Measurements from ENCODE around the gene TXNL4A. TPM values are rescaled to one million over a fixed set of nuclear protein-coding genes. Genes with fewer than 3 reads are reported as not detected.

Gene TXNL4A
- total RNA-seq, 3 donors from 2014 or later, result 64.1 to 83.4 (median 76.7) TPM

DNA sequence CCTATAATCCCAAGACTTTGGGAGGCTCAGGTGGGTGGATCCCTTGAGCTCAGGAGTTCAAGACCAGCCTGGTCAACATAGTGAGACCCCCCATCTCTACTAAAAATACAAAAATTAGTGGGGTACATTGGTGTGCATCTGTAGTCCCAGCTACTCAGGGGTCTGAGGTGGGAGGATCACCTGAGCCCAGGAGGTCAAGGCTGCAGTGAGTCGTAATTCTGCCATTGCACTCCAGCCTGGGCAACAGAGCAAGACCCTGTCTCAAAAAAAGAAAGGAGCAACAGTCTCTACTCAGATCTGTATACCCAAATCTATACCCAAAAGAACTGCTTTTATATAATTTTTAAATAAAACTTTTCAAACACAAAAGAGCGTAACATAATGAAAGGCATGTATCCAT, 29.4 kb downstream of the TXNL4A start:
- no peak for ATAC-seq
- H3K4me1 ChIP-seq (ENCODE audit: low read depth), result peaks cover 49% of the 10 kb centered on the region
- intact Hi-C loops (cut with DNase I, micrococcal nuclease), result no loop called here

DNA sequence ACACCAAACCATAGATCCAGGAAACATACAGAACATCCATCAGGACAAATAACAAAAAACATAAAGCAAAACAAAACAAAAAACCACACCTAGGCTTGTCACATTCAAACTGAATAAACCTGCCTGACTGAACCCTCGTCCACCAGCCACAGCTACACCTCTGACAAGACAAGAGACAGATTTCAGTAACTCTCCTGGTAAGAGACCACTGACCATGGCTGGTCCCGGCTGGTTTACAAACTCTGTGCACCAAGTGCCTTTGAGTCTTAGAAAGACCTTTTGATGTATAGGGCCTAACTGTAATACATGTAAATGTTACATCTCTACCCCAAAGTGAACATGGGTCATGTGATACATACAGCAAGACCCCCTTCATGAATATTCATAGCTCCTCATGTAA, 32.1 kb downstream of the TXNL4A start:
- Histone ChIP-seq H3K36me3 (ENCODE audit: low read depth) (no peaks in the 10 kb centered on the region), H3K9me3 (no peaks in the 10 kb centered on the region), H3K4me3 (no peak overlapping the region), H3K4me1 (ENCODE audit: low read depth) (peaks cover 46% of the 10 kb centered on the region)
- TF ChIP-seq, protein P1, sequence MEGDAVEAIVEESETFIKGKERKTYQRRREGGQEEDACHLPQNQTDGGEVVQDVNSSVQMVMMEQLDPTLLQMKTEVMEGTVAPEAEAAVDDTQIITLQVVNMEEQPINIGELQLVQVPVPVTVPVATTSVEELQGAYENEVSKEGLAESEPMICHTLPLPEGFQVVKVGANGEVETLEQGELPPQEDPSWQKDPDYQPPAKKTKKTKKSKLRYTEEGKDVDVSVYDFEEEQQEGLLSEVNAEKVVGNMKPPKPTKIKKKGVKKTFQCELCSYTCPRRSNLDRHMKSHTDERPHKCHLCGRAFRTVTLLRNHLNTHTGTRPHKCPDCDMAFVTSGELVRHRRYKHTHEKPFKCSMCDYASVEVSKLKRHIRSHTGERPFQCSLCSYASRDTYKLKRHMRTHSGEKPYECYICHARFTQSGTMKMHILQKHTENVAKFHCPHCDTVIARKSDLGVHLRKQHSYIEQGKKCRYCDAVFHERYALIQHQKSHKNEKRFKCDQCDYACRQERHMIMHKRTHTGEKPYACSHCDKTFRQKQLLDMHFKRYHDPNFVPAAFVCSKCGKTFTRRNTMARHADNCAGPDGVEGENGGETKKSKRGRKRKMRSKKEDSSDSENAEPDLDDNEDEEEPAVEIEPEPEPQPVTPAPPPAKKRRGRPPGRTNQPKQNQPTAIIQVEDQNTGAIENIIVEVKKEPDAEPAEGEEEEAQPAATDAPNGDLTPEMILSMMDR (IDR thresholded peaks at IDR 0.05), result no peak
- peak in 1 of 3 donors; percentile 6 for DNase-seq
- no peak for ATAC-seq
- intact Hi-C loops (cut with DNase I, micrococcal nuclease), result no loop called here

More for the DNA sequence above, 29.4 kb downstream of the TXNL4A start:
- peak in 1 of 3 donors; percentile 10 for DNase-seq
- no peak overlapping the region for H3K4me3 ChIP-seq
- H3K9me3 ChIP-seq, result no peaks in the 10 kb centered on the region
- H3K36me3 ChIP-seq (ENCODE audit: low read depth), result no peaks in the 10 kb centered on the region
- TF ChIP-seq, protein P1 (IDR thresholded peaks at IDR 0.05), result no peak

DNA sequence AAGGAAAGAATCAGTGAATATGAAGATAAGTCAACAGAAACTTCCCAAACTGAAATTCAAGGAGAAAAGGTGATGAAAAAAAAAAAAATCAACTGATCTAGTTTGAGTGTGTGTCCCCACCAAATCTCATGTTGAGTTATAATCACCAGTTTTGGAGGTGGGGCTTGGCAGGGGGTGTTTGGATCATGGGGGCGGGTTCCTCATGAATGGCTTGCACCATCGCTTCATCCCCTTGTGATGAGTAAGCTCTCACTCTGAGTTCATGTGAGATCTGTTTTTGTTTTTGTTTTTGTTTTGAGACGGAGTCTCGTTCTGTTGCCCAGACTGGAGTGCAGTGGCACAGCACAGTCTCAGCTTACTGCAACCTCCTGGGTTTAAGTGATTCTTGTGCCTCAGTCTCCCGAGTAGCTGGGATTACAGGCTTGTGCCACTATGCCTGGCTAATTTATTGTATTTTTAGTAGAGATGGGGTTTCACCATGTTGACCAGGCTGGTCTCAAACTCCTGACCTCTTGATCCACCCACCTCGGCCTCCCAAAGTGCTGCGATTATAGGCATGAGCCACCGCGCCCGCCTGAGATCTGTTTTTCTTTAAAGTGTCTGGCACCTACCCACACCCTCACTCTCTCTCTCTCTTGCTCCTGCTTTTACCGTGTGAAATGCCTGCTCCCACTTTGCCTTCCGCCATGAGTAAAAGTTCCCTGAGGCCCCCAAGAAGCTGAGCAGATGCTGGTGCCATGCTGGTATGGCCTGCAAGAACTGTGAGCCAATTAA, 32.9 kb downstream of the TXNL4A start:
- intact Hi-C loops (cut with DNase I, micrococcal nuclease), result no loop called here
- H3K9me3 ChIP-seq, result no peaks in the 10 kb centered on the region
- TF ChIP-seq, protein P1 (IDR thresholded peaks at IDR 0.05), result no peak
- ATAC-seq (no peak), DNase-seq (peak in 2 of 3 donors; percentile 13 to 23)
- no peak overlapping the region for H3K4me3 ChIP-seq
- peaks cover 40% of the 10 kb centered on the region for H3K4me1 ChIP-seq (ENCODE audit: low read depth)
- H3K36me3 ChIP-seq (ENCODE audit: low read depth), result no peaks in the 10 kb centered on the region

DNA sequence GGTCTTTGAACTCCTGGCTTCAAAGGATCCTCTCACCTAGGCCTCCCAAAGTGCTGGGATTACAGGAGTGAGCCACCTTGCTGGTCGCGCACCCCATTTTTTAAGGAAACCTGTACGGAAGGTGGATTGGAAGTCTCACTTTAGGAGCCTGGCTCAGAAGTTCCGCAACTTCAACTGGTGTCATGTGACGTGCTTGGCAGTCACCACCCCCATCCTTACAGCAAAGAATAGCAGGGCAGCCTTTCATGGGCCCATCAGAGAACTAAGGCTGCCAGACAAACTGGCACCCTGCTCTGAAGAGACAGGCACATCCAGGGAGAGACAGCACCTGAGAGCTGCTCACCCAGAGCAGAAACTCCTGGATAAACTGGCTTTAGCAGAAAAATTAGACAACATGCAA, 33.6 kb downstream of the TXNL4A start:
- Histone ChIP-seq H3K9me3 (no peaks in the 10 kb centered on the region), H3K4me1 (ENCODE audit: low read depth) (peaks cover 42% of the 10 kb centered on the region), H3K4me3 (no peak overlapping the region), H3K36me3 (ENCODE audit: low read depth) (no peaks in the 10 kb centered on the region)
- TF ChIP-seq, protein P1 (IDR thresholded peaks at IDR 0.05), result no peak
- ATAC-seq, result no peak
- intact Hi-C loops (cut with DNase I, micrococcal nuclease), result no loop called here
- peak in 2 of 3 donors; percentile 38 to 49 for DNase-seq

DNA sequence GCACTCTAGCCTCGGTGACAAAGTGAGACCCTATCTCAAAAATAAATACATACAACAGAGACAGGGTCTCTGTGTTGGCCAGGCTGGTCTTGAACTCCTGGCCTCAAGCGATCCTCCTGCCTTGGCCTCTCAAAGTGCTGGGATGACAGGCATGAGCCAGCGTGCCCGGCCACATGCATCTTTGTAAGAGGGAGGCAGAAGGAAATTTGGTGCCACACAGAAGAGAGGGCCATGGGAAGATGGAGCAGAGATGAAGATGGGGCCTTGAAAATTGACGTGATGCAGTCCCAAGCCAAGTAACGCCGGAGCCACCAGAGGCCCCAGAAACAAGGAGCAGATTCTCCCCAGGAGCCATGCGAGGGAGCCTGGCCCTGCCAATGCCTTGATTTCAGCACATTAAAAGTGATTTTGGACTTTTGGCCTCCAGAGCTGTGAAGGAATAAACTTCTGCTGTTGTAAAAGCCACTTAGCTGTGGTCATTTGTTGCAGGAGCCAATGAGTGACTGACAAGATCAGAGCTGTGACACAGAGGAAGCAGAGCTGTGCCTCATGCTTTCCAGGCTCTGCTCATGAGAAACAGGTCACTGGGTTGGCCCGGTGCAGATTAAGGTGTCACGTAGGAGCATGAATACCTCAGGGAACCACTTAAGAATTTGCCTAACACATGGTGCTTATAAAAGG, 34.3 kb downstream of the TXNL4A start:
- TF ChIP-seq, protein P1 (IDR thresholded peaks at IDR 0.05), result no peak
- intact Hi-C loops (cut with DNase I, micrococcal nuclease), result no loop called here
- DNase-seq (peak; percentile 58 to 80 (median 73)), ATAC-seq (peak; percentile 69)
- H3K36me3 ChIP-seq (ENCODE audit: low read depth), result no peaks in the 10 kb centered on the region
- peaks cover 42% of the 10 kb centered on the region for H3K4me1 ChIP-seq (ENCODE audit: low read depth)
- no peaks in the 10 kb centered on the region for H3K9me3 ChIP-seq
- no peak overlapping the region for H3K4me3 ChIP-seq
